Epidermal melanocyte (primary cell): ENCODE results near the gene UBE2J1.
"Not testable (repeated sequence)": the region's sequence is repeated elsewhere in the genome, so short reads cannot be mapped to it uniquely, and the experiment has no call there.

ENCODE experiments used
- DNase-seq: peaks from one replicate; pipeline ENCODE4 v3.0.0; 2011; ENCODE audit warnings: low spot score; ENCODE audit not compliant: insufficient read length

The UBE2J1 gene

GRCh38 chr6:89352278-89353117 lies at the start of gene UBE2J1:
Gene UBE2J1 (minus strand): TSS chr6:89352722. CDS start chr6:89352569, 153 bp downstream.
- DNase-seq: peak; percentile 82

GRCh38 chr6:89400912-89401399 lies 48.4 kb upstream of the UBE2J1 start:
- DNase-seq: no peak

- no peak for DNase-seq
Observed at GRCh38 chr6:89400050-89400449, 47.5 kb upstream of the UBE2J1 start.

- no peak for DNase-seq
Observed at GRCh38 chr6:89398762-89399525, 46.4 kb upstream of the UBE2J1 start.

- not testable (repeated sequence) for DNase-seq
Observed at GRCh38 chr6:89397884-89398283, 45.4 kb upstream of the UBE2J1 start.

GRCh38 chr6:89393659-89394058 lies 41.1 kb upstream of the UBE2J1 start:
- DNase-seq: no peak

GRCh38 chr6:89392823-89393222 lies 40.3 kb upstream of the UBE2J1 start:
- no peak for DNase-seq

GRCh38 chr6:89388846-89389245 lies 36.3 kb upstream of the UBE2J1 start:
- DNase-seq: no peak

- DNase-seq: no peak
Observed at GRCh38 chr6:89387516-89388201, 35.1 kb upstream of the UBE2J1 start.

GRCh38 chr6:89386917-89387491 lies 34.5 kb upstream of the UBE2J1 start:
- DNase-seq: no peak

- no peak for DNase-seq
Observed at GRCh38 chr6:89385846-89386245, 33.3 kb upstream of the UBE2J1 start.

GRCh38 chr6:89385156-89385667 lies 32.7 kb upstream of the UBE2J1 start:
- DNase-seq: no peak

- no peak for DNase-seq
Observed at GRCh38 chr6:89381031-89381430, 28.5 kb upstream of the UBE2J1 start.

GRCh38 chr6:89379281-89379680 lies 26.8 kb upstream of the UBE2J1 start:
- no peak for DNase-seq

- no peak for DNase-seq
Observed at GRCh38 chr6:89378628-89379027, 26.1 kb upstream of the UBE2J1 start.

GRCh38 chr6:89375427-89376267 lies 23.1 kb upstream of the UBE2J1 start:
- no peak for DNase-seq

- no peak for DNase-seq
Observed at GRCh38 chr6:89372506-89372901, 20.0 kb upstream of the UBE2J1 start.

- peak; percentile 23 for DNase-seq
Observed at GRCh38 chr6:89371849-89372505, 19.5 kb upstream of the UBE2J1 start.

- peak; percentile 25 for DNase-seq
Observed at GRCh38 chr6:89368999-89369398, 16.5 kb upstream of the UBE2J1 start.

- DNase-seq: peak; percentile 35
Observed at GRCh38 chr6:89368107-89368506, 15.6 kb upstream of the UBE2J1 start.
